ENCODE data around the gene NACC2. TPM values are rescaled to one million over a fixed set of nuclear protein-coding genes. Genes with fewer than 3 reads are reported as not detected.
A peak's percentile ranks its signal among the peaks of the same experiment; 100 is the strongest.

NACC2 gene
- total and polyA plus RNA-seq, 10 of the 15 experiments (the other 5 are each of a cell fraction or from before 2014, with no cell fraction given) = 0.66 to 14.7 (median 3.5) TPM

GRCh38 chr9:136107155-136107952 is 12.3 kb upstream of the NACC2 start (continued):
- TF ChIP-seq ZNF592 (IDR thresholded peaks at IDR 0.05) = no peak
- no peak for TF ChIP-seq BACH1 (IDR thresholded peaks at IDR 0.05; ENCODE audit: borderline replicate concordance)
- TF ChIP-seq SUZ12 (IDR thresholded peaks at IDR 0.05; ENCODE audit: unreplicated experiment) = no peak
- no peak for TF ChIP-seq SMAD1 (IDR thresholded peaks at IDR 0.05; ENCODE audit: low read depth, partially characterized antibody)
- TF ChIP-seq POLR2AphosphoS2 (IDR thresholded peaks at IDR 0.05; ENCODE audit: low read depth, low read length) = no peak
- TF ChIP-seq BHLHE40 (IDR thresholded peaks at IDR 0.05; ENCODE audit: borderline replicate concordance in 1 of 2, low read depth in 2 of 2, low read length in 1 of 2) = peak; percentile 2 to 65; a peak in 2 of 4 replicates
- TF ChIP-seq RELB (IDR thresholded peaks at IDR 0.05; ENCODE audit: low read depth) = 0 out of 2 replicates have a peak, but pooled peaks have one; percentile 39
- peak; percentile 78 for TF ChIP-seq POLR2A (IDR thresholded peaks at IDR 0.05; ENCODE audit: low read depth, low read length)
- no peak for TF ChIP-seq STAT1 (conservative IDR thresholded peaks at IDR 0.05)
- TF ChIP-seq ZSCAN29 (IDR thresholded peaks at IDR 0.05) = no peak
- TF ChIP-seq, protein P1, sequence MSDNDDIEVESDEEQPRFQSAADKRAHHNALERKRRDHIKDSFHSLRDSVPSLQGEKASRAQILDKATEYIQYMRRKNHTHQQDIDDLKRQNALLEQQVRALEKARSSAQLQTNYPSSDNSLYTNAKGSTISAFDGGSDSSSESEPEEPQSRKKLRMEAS (IDR thresholded peaks at IDR 0.05; ENCODE audit: low read depth, low read length) = peak; percentile 36; the same call in 1 of the 2 replicates
- no peak for TF ChIP-seq CUX1 (IDR thresholded peaks at IDR 0.05; ENCODE audit: insufficient replicate concordance, low read depth, low read length)
- no peak for TF ChIP-seq GABPA (IDR thresholded peaks at IDR 0.05; ENCODE audit: low read depth)
- no peak for TF ChIP-seq ATF7 (IDR thresholded peaks at IDR 0.05; ENCODE audit: low read depth)
- no peak; the same call in 1 of the 2 replicates for TF ChIP-seq POLR2AphosphoS5 (IDR thresholded peaks at IDR 0.05; ENCODE audit: low read length)
- no peak for TF ChIP-seq ETV6 (conservative IDR thresholded peaks at IDR 0.05 in 1 of 2, IDR thresholded peaks at IDR 0.05 in 1 of 2; ENCODE audit: borderline replicate concordance in 1 of 2, low read depth in 1 of 2)

Measured in GM12878 (cell line).